ENCODE results near the gene SDC1.

SDC1 gene

GRCh38 chr2:20201671-20202070, 23.3 kb downstream of the SDC1 start:
- no peak overlapping the region for H3K4me3 ChIP-seq (replicated peaks; ENCODE audit: low read depth, low read length)
- TF ChIP-seq, protein P1, sequence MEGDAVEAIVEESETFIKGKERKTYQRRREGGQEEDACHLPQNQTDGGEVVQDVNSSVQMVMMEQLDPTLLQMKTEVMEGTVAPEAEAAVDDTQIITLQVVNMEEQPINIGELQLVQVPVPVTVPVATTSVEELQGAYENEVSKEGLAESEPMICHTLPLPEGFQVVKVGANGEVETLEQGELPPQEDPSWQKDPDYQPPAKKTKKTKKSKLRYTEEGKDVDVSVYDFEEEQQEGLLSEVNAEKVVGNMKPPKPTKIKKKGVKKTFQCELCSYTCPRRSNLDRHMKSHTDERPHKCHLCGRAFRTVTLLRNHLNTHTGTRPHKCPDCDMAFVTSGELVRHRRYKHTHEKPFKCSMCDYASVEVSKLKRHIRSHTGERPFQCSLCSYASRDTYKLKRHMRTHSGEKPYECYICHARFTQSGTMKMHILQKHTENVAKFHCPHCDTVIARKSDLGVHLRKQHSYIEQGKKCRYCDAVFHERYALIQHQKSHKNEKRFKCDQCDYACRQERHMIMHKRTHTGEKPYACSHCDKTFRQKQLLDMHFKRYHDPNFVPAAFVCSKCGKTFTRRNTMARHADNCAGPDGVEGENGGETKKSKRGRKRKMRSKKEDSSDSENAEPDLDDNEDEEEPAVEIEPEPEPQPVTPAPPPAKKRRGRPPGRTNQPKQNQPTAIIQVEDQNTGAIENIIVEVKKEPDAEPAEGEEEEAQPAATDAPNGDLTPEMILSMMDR (IDR thresholded peaks at IDR 0.05; ENCODE audit: low read depth, low read length, missing control alignments), result no peak
- DNase-seq (ENCODE audit: extremely low read depth, low read depth), result no peak

GRCh38 chr2:20200697-20201555, 24.0 kb downstream of the SDC1 start:
- no peak overlapping the region for H3K4me3 ChIP-seq (replicated peaks; ENCODE audit: low read depth, low read length)
- TF ChIP-seq, protein P1 (IDR thresholded peaks at IDR 0.05; ENCODE audit: low read depth, low read length, missing control alignments), result no peak
- DNase-seq (ENCODE audit: extremely low read depth, low read depth), result no peak

DNA sequence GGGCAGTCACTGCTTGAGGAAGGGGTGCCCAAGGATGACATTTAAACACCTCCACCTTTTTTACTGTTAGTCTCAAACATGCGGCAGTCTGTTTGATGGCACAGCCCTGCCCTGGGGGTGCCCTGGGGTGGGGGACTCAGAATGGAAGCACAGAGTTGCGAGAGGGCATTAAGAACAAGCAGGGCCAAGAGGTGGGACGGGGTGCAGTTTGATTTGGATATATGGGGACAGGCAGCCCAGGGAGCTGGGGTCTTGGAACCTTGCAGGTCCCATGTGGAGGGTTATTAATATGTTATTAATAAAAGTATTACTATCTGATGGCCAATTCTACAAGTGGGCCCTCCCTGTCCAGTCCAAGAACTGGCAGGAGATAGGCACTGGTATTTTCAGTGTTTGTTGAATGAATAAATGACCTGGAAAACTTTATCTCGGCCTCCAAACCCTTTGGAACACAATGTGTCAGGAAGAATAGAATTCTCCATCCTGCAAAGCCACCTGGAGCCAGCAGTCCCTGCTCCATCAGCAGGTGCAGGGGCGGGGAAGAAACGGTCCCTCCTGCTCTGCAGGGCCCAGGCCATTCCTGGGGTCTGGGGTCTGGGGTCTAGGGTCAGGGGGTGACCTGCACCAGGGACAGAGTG, 25.2 kb downstream of the SDC1 start:
- no peak for DNase-seq (ENCODE audit: extremely low read depth, low read depth)
- TF ChIP-seq, protein P1 (IDR thresholded peaks at IDR 0.05; ENCODE audit: low read depth, low read length, missing control alignments), result no peak
- no peak overlapping the region for H3K4me3 ChIP-seq (replicated peaks; ENCODE audit: low read depth, low read length)

GRCh38 chr2:20198796-20199632, 25.9 kb downstream of the SDC1 start:
- TF ChIP-seq, protein P1 (IDR thresholded peaks at IDR 0.05; ENCODE audit: low read depth, low read length, missing control alignments), result no peak
- DNase-seq (ENCODE audit: extremely low read depth, low read depth), result no peak
- no peak overlapping the region for H3K4me3 ChIP-seq (replicated peaks; ENCODE audit: low read depth, low read length)

DNA sequence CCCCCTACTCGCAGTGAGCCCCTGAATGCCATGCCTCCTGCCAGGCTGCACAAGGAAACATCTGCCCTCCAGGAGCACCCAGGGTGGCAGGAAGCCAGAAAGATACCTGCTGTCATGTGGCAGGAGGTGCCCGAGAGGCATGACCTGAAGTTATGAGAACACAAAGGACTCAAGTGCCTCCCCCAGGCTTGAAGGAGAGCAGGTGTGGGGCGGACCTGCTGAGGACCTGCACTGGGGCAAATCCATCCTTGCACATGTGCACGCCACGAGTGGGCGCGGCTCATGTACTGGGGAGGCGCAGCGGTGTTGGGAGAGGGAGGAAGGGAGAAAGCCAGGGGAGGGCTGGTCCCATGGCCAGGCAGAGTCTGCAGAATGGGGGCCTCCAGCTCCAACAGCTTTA, 26.9 kb downstream of the SDC1 start:
- DNase-seq (ENCODE audit: extremely low read depth, low read depth), result no peak
- TF ChIP-seq, protein P1 (IDR thresholded peaks at IDR 0.05; ENCODE audit: low read depth, low read length, missing control alignments), result no peak
- no peak overlapping the region for H3K4me3 ChIP-seq (replicated peaks; ENCODE audit: low read depth, low read length)

GRCh38 chr2:20197192-20197591, 27.7 kb downstream of the SDC1 start:
- DNase-seq (ENCODE audit: extremely low read depth, low read depth), result no peak
- no peak overlapping the region for H3K4me3 ChIP-seq (replicated peaks; ENCODE audit: low read depth, low read length)
- TF ChIP-seq, protein P1 (IDR thresholded peaks at IDR 0.05; ENCODE audit: low read depth, low read length, missing control alignments), result no peak
